IMR-90 (cell line): ENCODE data around the gene RNF144B. TPM values are rescaled to one million over a fixed set of nuclear protein-coding genes. Genes with fewer than 3 reads are reported as not detected.

Source experiments
- ATAC-seq: fragments of 200-7000 bp; cut with Tn5 transposase; 2 replicates; pipeline ENCODE4 v1.9.1; 2020; ENCODE audit warnings: low read depth, mild to moderate bottlenecking, moderate library complexity
- BruUV-seq: library from RNA; stranded (reverse); fragments of 400-500 nt; replicated peaks from 2 replicates; lab custom pipeline; 2021; lab: Mats Ljungman, UMichigan
- CTCF ChIA-PET: fragments of 300-600 bp; formaldehyde crosslinking; extraction: SDS; loops from one replicate; lab custom pipeline; 2021; ENCODE audit warnings: antibody characterized with exemption; lab: Yijun Ruan, JAX
- POLR2A ChIA-PET: fragments of 300-600 bp; sonication (Branson Sonifier 250); formaldehyde crosslinking; loops from one replicate; lab custom pipeline; 2022; ENCODE audit warnings: antibody characterized with exemption; ENCODE audit not compliant: unreplicated experiment; lab: Charles Lee
- DNase-seq: peaks from one replicate; pipeline ENCODE4 v3.0.0; 2013
- H2AFZ ChIP-seq: replicated peaks from 2 replicates; pipeline ENCODE3; 2013; ENCODE audit warnings: low read length, mild to moderate bottlenecking; ENCODE audit not compliant: poor library complexity
- H2AK5ac ChIP-seq: 2 replicates; pipeline ENCODE4 v1.6.1; 2013; ENCODE audit warnings: low read depth, low read length, inconsistent platforms
- H2AK9ac ChIP-seq: replicated peaks from 2 replicates; pipeline ENCODE3; 2013; ENCODE audit warnings: mild to moderate bottlenecking, low read depth, low read length, moderate library complexity; ENCODE audit not compliant: poor library complexity
- H2BK120ac ChIP-seq: 2 replicates; pipeline ENCODE4 v1.6.1; 2013; ENCODE audit warnings: low read depth, low read length, inconsistent platforms
- H2BK15ac ChIP-seq: 3 replicates; pipeline ENCODE4 v1.6.1; 2013; ENCODE audit warnings: low read depth, low read length, inconsistent platforms
- H2BK20ac ChIP-seq: 2 replicates; pipeline ENCODE4 v1.6.1; 2013; ENCODE audit warnings: low read depth, mild to moderate bottlenecking, inconsistent platforms, low read length, moderate library complexity
- H2BK5ac ChIP-seq: 2 replicates; pipeline ENCODE4 v1.6.1; 2013; ENCODE audit warnings: mild to moderate bottlenecking, low read depth, low read length, inconsistent platforms; ENCODE audit not compliant: poor library complexity, severe bottlenecking
- H3K14ac ChIP-seq: replicated peaks from 2 replicates; pipeline ENCODE4 v1.6.1; 2013; ENCODE audit warnings: low read depth, low read length, inconsistent platforms
- H3K18ac ChIP-seq: 2 replicates; pipeline ENCODE4 v1.6.1; 2013; ENCODE audit warnings: low read depth, low read length, control low read depth
- H3K23ac ChIP-seq: 2 replicates; pipeline ENCODE4 v1.6.1; 2013; ENCODE audit warnings: low read depth, low read length, inconsistent platforms
- H3K27ac ChIP-seq: 2 replicates; pipeline ENCODE4 v1.5.1; 2013; ENCODE audit warnings: mild to moderate bottlenecking, control low read depth, low read length; ENCODE audit not compliant: insufficient read depth
- H3K27me3 ChIP-seq: 2 replicates; pipeline ENCODE4 v1.6.1; 2013; ENCODE audit warnings: low read length; ENCODE audit not compliant: control insufficient read depth, insufficient read depth
- H3K36me3 ChIP-seq: 2 replicates; pipeline ENCODE4 v1.6.1; 2013; ENCODE audit warnings: low read length, mixed read lengths; ENCODE audit not compliant: control insufficient read depth, insufficient read depth
- H3K4ac ChIP-seq: 2 replicates; pipeline ENCODE4 v1.6.1; 2013; ENCODE audit warnings: low read depth, low read length, inconsistent platforms
- H3K4me1 ChIP-seq: 2 replicates; pipeline ENCODE4 v1.6.1; 2013; ENCODE audit warnings: low read length, mixed read lengths; ENCODE audit not compliant: control insufficient read depth, insufficient read depth
- H3K4me2 ChIP-seq: 2 replicates; pipeline ENCODE4 v1.6.1; 2013; ENCODE audit warnings: low read depth, mild to moderate bottlenecking, control low read depth, low read length, moderate library complexity
- H3K4me3 ChIP-seq: 2 replicates; pipeline ENCODE4 v1.5.1; 2013; ENCODE audit warnings: low read depth, mild to moderate bottlenecking, control low read depth, low read length, moderate library complexity; ENCODE audit not compliant: insufficient read depth
- H3K56ac ChIP-seq: 2 replicates; pipeline ENCODE4 v1.6.1; 2013; ENCODE audit warnings: low read length, inconsistent platforms; ENCODE audit not compliant: insufficient read depth; ENCODE audit errors: extremely low read depth
- H3K79me1 ChIP-seq, 2 experiments: 2 replicates each; pipeline ENCODE4 v1.6.1; 2013; ENCODE audit warnings: low read length in 2 of 2, inconsistent platforms in 1 of 2, low read depth in 1 of 2
- H3K9ac ChIP-seq: 2 replicates; pipeline ENCODE4 v1.6.1; 2013; ENCODE audit warnings: low read depth, low read length, control low read depth
- H3K9me1 ChIP-seq: 2 replicates; pipeline ENCODE4 v1.6.1; 2013; ENCODE audit warnings: low read length, inconsistent platforms; ENCODE audit not compliant: insufficient read depth
- H3K9me3 ChIP-seq: 2 replicates; pipeline ENCODE4 v1.6.1; 2013; ENCODE audit warnings: low read length; ENCODE audit not compliant: control insufficient read depth, insufficient read depth
- H4K20me1 ChIP-seq: 2 replicates; pipeline ENCODE4 v1.6.1; 2013; ENCODE audit warnings: low read length, inconsistent platforms; ENCODE audit not compliant: insufficient read depth
- H4K5ac ChIP-seq: 2 replicates; pipeline ENCODE4 v1.6.1; 2013; ENCODE audit warnings: mild to moderate bottlenecking, low read depth, low read length, control low read depth
- H4K8ac ChIP-seq, 2 experiments: 2 replicates each; pipeline ENCODE4 v1.6.1; 2013; ENCODE audit warnings: low read depth in 2 of 2, low read length in 2 of 2, control low read depth in 1 of 2, inconsistent platforms in 1 of 2
- H4K91ac ChIP-seq: 2 replicates; pipeline ENCODE4 v1.6.1; 2013; ENCODE audit warnings: low read depth, low read length, inconsistent platforms; ENCODE audit not compliant: insufficient read depth
- CEBPB ChIP-seq: IDR thresholded peaks from 2 replicates; pipeline ENCODE4 v1.6.1; 2012; ENCODE audit warnings: low read depth, low read length, improper control_type of control experiment
- CHD1 ChIP-seq: IDR thresholded peaks from 2 replicates; pipeline ENCODE4 v1.6.1; 2012; ENCODE audit warnings: low read depth, low read length, improper control_type of control experiment
- CTCF ChIP-seq: conservative IDR thresholded peaks from 2 replicates; pipeline ENCODE4 v1.5.1; 2012; ENCODE audit warnings: mild to moderate bottlenecking, low read depth, low read length, improper control_type of control experiment
- USF2 ChIP-seq: fragments of 150-350 bp; IDR thresholded peaks from 2 replicates; pipeline ENCODE4 v1.6.1; 2017; ENCODE audit warnings: mild to moderate bottlenecking, antibody characterized with exemption, low read length, low read depth
- WGBS, 2 experiments: methylation state at CpG; one replicate each; pipeline versions ENCODE4 v1.1.5 to v1.1.7; 2013; ENCODE audit warnings: missing lambda C conversion rate in 2 of 2; ENCODE audit not compliant: insufficient read length in 1 of 2; ENCODE audit errors: extremely low coverage in 2 of 2; 5-methylcytosine and 5-hydroxymethylcytosine counted together
- dilution Hi-C: fragments of 300-500 bp; cut with HindIII; formaldehyde crosslinking; loops from one replicate; pipeline ENCODE4 v1.14.3; 2018; ENCODE audit warnings: low sequenced_read_pairs; ENCODE audit not compliant: unreplicated experiment
- in situ Hi-C: fragments of 300-500 bp; cut with MboI; formaldehyde crosslinking; loops from 3 replicates; pipeline ENCODE4 v1.14.3; 2019; ENCODE audit warnings: low sequenced_read_pairs, inconsistent platforms, mixed read lengths
- intact Hi-C: fragments of 100-400 bp; cut with micrococcal nuclease; formaldehyde crosslinking; loops from 2 replicates; pipeline ENCODE4 v1.10.0; 2022
- polyA plus RNA-seq, 3 experiments: library from polyadenylated mRNA; depleted of rRNA; stranded (reverse); fragments of >200 nt; gene quantifications; 2 replicates each; pipeline ENCODE4 v1.2.3, GENCODE V29; 2012; ENCODE audit warnings: low replicate concordance in 1 of 3
- total RNA-seq: library from RNA; depleted of rRNA; stranded (reverse); fragments of >200 nt; gene quantifications from 2 replicates; pipeline ENCODE4 v1.2.3, GENCODE V29; 2012

Gene RNF144B
- total and polyA plus RNA-seq, 2 of the 4 experiments (the other 2 are of a cell fraction), result 0.44 to 2.7 TPM

GRCh38 chr6:18509871-18510643, 122.9 kb downstream of the RNF144B start:
- no peaks in the 10 kb centered on the region for H4K20me1 ChIP-seq
- no peaks in the 10 kb centered on the region for H3K9me3 ChIP-seq
- ChIA-PET CTCF (interaction anchor here (0.6 kb wide), 1 partner anchor 1318 kb away, joined by 4 read pairs; no protein-coding TSS in a partner anchor), POLR2A (no interaction called here)
- no peak overlapping the region for H3K4me2 ChIP-seq
- DNase-seq (no peak), ATAC-seq (no peak)
- BruUV-seq, result no TSS peak
- no peak overlapping the region for H3K27ac ChIP-seq
- in situ Hi-C loops (no loop called here), dilution Hi-C loops (no loop called here), intact Hi-C loops (loop anchor here (10.0 kb wide), 1 partner anchor 525 kb away; the partner anchor contains the start of gene KIF13A)
- peaks cover 5% of the 10 kb centered on the region for H3K4me1 ChIP-seq
- no peak overlapping the region for H2AFZ ChIP-seq
- H3K18ac ChIP-seq, result no peak overlapping the region
- no peak overlapping the region for H4K91ac ChIP-seq
- no peak overlapping the region for H4K8ac ChIP-seq
- H3K4ac ChIP-seq, result no peak overlapping the region
- H2AK9ac ChIP-seq, result no peak overlapping the region
- 100% methylated on average over 1 of the region's 3 CpGs; no CpG with 5 or more reads in 1 of the 2 experiments for WGBS, 2 experiments
- no peak overlapping the region for H3K56ac ChIP-seq
- no peak overlapping the region for H3K14ac ChIP-seq
- H3K36me3 ChIP-seq, result no peaks in the 10 kb centered on the region
- H3K9me1 ChIP-seq, result no peaks in the 10 kb centered on the region
- no peak overlapping the region for H2BK15ac ChIP-seq
- TF ChIP-seq CTCF (no peak), CHD1 (no peak), USF2 (peak; percentile 69; the same call in 1 of the 2 replicates), CEBPB (no peak)
- H3K23ac ChIP-seq, result no peak overlapping the region
- H3K79me1 ChIP-seq, result no peaks in the 10 kb centered on the region
- H3K9ac ChIP-seq, result no peak overlapping the region
- H2BK20ac ChIP-seq, result no peak overlapping the region
- no peak overlapping the region for H3K4me3 ChIP-seq
- H3K27me3 ChIP-seq, result no peaks in the 10 kb centered on the region
- H4K5ac ChIP-seq, result no peak overlapping the region
- no peak overlapping the region for H2BK5ac ChIP-seq
- no peak overlapping the region for H2BK120ac ChIP-seq
- no peak overlapping the region for H2AK5ac ChIP-seq
